Esophagus squamous epithelium (tissue), 5 donors: ENCODE data around the gene DAND5. TPM values are rescaled to one million over a fixed set of nuclear protein-coding genes. Genes with fewer than 3 reads are reported as not detected.

Experiments used
- DNase-seq: peaks from one replicate; lab custom pipeline; 2025; lab: John Stamatoyannopoulos, UW
- H3K27ac ChIP-seq, 4 donors: fragments of 200-600 bp; sonication (generic); one replicate each; pipeline ENCODE4 v1.5.1; 2016 to 2019; ENCODE audit warnings: mild to moderate bottlenecking in 1 of 4
- H3K27me3 ChIP-seq, 4 donors: fragments of 200-600 bp; sonication (generic); 1 replicate in 3 of 4; 2 replicates in 1 of 4; pipeline versions ENCODE4 v1.5.1 to v1.6.0; 2017 to 2021; ENCODE audit warnings: antibody characterized with exemption in 1 of 4
- H3K36me3 ChIP-seq, 3 donors: fragments of 200-600 bp; sonication (generic); one replicate each; pipeline ENCODE4 v1.5.1; 2016 to 2019
- H3K4me1 ChIP-seq, 3 donors: fragments of 200-600 bp; sonication (generic); one replicate each; pipeline ENCODE4 v1.5.1; 2017 to 2019
- H3K4me3 ChIP-seq, 4 donors: fragments of 200-600 bp; sonication (generic); 1 replicate in 3 of 4; 2 replicates in 1 of 4; pipeline ENCODE4 v1.5.1; 2016 to 2019; ENCODE audit warnings: mild to moderate bottlenecking in 2 of 4, moderate library complexity in 1 of 4
- H3K9me3 ChIP-seq, 3 donors: fragments of 200-600 bp; sonication (generic); one replicate each; pipeline ENCODE4 v1.5.1; 2016 to 2019
- POLR2A ChIP-seq, 4 donors: fragments of 450-650 bp; IDR thresholded peaks; one replicate each; pipeline ENCODE4 v1.6.1; 2017; ENCODE audit warnings: antibody characterized with exemption in 4 of 4, mild to moderate bottlenecking in 4 of 4, moderate library complexity in 3 of 4
- WGBS, 2 donors: methylation state at CpG; one replicate each; pipeline ENCODE4 v1.1.5; 2018; 5-methylcytosine and 5-hydroxymethylcytosine counted together
- intact Hi-C: fragments of 100-400 bp; cut with DNase I; formaldehyde crosslinking; loops from one replicate; pipeline ENCODE4 v1.15.0; 2022
- total RNA-seq, 4 donors: library from RNA; depleted of rRNA; stranded (reverse); fragments of >200 nt; gene quantifications; one replicate each; pipeline ENCODE4 v1.1.0, GENCODE V29; 2016
- TF ChIP-seq, protein P1 (sequence below), 6 experiments: fragments of 450-650 bp in 4 of 6; fragments of 200-600 bp in 2 of 6; sonication (generic) in 2 of 6; IDR thresholded peaks; one replicate each; pipeline ENCODE4 v1.5.1; 2016 to 2019; ENCODE audit warnings: antibody characterized with exemption in 6 of 6, mild to moderate bottlenecking in 4 of 6, moderate library complexity in 4 of 6
- donor health status: DM: yes; HTN: yes; CAD: no.

DAND5 gene
- total RNA-seq, 4 donors from 2014 or later = not detected

DNA sequence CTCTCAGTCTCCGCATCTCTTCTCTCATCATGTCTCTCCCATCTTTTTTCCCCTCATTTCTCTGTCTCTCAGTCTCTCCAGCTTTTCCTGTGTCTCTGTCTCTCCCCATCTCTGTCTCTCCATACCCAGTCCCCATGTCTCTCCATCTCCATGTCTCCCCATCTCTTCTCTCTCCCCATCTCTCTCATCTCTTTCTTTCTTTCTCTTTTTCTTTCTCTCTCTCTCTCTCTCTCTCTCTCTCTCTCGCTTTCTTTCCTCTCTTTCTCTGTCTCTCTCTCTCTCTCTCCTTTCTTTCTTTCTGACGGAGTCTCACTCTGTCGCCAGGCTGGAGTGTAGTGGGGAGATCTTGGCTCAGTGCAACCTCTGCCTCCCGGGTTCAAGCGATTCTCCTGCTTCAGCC is 13.3 kb downstream of the DAND5 start:
- no peak for TF ChIP-seq POLR2A (IDR thresholded peaks at IDR 0.05)
- TF ChIP-seq, protein P1, sequence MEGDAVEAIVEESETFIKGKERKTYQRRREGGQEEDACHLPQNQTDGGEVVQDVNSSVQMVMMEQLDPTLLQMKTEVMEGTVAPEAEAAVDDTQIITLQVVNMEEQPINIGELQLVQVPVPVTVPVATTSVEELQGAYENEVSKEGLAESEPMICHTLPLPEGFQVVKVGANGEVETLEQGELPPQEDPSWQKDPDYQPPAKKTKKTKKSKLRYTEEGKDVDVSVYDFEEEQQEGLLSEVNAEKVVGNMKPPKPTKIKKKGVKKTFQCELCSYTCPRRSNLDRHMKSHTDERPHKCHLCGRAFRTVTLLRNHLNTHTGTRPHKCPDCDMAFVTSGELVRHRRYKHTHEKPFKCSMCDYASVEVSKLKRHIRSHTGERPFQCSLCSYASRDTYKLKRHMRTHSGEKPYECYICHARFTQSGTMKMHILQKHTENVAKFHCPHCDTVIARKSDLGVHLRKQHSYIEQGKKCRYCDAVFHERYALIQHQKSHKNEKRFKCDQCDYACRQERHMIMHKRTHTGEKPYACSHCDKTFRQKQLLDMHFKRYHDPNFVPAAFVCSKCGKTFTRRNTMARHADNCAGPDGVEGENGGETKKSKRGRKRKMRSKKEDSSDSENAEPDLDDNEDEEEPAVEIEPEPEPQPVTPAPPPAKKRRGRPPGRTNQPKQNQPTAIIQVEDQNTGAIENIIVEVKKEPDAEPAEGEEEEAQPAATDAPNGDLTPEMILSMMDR (IDR thresholded peaks at IDR 0.05) = no peak
- intact Hi-C loops = loop anchor here (5.0 kb wide), 2 partner anchors 80 to 110 kb away; no protein-coding TSS in a partner anchor
- H3K36me3 ChIP-seq = no peaks in the 10 kb centered on the region
- DNase-seq = no peak
- H3K27ac ChIP-seq = no peak overlapping the region
- no peaks in the 10 kb centered on the region for H3K27me3 ChIP-seq
- peaks cover 0 to 22% (median 0%) of the 10 kb centered on the region in 3 donors for H3K4me1 ChIP-seq
- 87 to 90% methylated on average over 3 to 6 of the region's 6 CpGs for WGBS, 2 donors
- no peaks in the 10 kb centered on the region for H3K9me3 ChIP-seq
- no peak overlapping the region for H3K4me3 ChIP-seq

DNA sequence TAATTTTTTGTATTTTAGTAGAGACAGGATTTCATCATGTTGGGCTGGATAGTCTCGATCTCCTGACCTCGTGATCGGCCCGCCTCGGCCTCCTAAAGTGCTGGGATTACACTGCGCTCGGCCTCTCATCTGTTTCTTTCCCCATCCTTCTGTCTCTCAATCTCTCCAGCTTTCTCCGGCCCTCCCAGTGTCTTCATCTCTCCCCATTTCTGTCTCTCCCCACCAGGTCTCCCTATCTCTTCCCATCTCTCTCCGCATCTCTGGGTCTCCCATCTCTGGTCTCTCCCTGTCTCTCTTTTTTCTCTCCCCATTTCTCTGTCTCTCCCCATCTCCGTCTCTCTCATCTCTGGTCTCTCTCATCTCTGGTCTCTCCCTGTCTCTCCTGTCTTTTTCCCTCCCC is 13.7 kb downstream of the DAND5 start:
- intact Hi-C loops = loop anchor here (5.0 kb wide), 2 partner anchors 79 to 109 kb away; no protein-coding TSS in a partner anchor
- H3K4me1 ChIP-seq = peaks cover 0 to 22% (median 0%) of the 10 kb centered on the region in 3 donors
- DNase-seq = no peak
- peak overlapping the region in 3 of 4 donors; percentile 14 to 50 (median 36) for H3K4me3 ChIP-seq
- H3K27me3 ChIP-seq = no peaks in the 10 kb centered on the region
- no peaks in the 10 kb centered on the region for H3K36me3 ChIP-seq
- H3K9me3 ChIP-seq = no peaks in the 10 kb centered on the region
- no peak for TF ChIP-seq POLR2A (IDR thresholded peaks at IDR 0.05)
- TF ChIP-seq, protein P1 (IDR thresholded peaks at IDR 0.05) = no peak
- WGBS, 2 donors = 39 to 57% methylated on average over 10 of the region's 10 CpGs
- H3K27ac ChIP-seq = no peak overlapping the region

DNA sequence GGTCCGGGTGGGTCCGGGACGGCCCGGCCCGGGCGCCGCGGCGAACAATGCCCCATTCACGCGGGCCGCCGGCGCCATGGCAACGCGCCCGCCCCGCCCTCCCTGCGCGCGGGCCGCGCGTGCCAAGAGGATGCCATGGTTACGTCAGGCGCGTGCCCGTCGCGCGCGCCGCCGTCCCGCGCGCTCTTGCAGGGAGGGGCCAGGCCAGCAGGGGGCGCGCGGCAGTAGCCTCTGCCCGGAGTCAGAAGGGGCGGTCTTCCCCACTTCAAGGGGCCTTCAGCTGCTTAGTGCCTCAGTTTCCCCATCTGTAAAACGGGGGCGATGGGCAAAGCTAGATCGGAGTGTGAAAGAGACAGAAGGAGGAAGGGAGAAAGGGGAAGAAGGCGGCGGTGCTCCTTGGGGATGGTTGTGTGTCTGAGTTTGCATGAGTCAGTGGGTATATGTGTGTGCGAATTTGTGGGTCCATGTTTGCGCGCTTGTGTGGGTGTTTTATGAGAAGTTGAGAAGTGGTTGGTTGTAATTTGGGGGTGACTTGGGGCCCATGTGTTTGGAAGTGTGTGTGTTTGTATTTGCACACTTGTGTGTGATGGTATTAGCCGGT is 14.3 kb downstream of the DAND5 start:
- no peak for DNase-seq
- Histone ChIP-seq H3K27me3 (no peaks in the 10 kb centered on the region), H3K27ac (peak overlapping the region in 1 of 4 donors; percentile 2), H3K4me3 (peak overlapping the region in 3 of 4 donors; percentile 14 to 50 (median 36)), H3K9me3 (no peaks in the 10 kb centered on the region), H3K4me1 (peaks cover 0 to 22% (median 0%) of the 10 kb centered on the region in 3 donors), H3K36me3 (no peaks in the 10 kb centered on the region)
- WGBS, 2 donors = 12 to 47% methylated on average over 9 to 29 of the region's 51 CpGs
- TF ChIP-seq, protein P1 (IDR thresholded peaks at IDR 0.05) = peak; percentile 88 to 100 (median 99)
- no peak for TF ChIP-seq POLR2A (IDR thresholded peaks at IDR 0.05)
- intact Hi-C loops = loop anchor here (5.0 kb wide), 2 partner anchors 79 to 109 kb away; no protein-coding TSS in a partner anchor

DNA sequence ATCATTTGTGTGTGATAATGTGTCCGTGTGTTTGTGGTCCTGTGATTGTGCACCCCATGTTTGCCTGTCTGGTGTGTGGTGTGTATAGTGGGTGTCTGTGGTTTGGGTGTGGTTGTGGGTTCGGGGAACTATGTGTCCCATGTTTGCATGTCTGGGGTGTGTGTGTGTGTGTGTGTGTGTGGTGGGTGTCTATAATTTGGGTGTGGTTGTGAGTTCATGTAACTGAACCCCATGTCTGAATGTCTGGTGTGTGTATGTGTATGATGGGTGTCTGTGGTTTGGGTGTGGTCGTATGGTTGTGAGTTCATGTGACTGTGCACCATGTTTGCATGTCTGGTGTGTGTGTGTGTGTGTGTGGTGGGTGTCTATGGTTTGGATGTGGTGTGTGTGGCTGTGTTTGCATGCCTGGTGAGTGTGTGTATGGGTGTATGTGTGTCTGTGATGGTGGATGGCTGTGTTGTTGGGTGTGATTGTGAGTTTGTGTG is 14.8 kb downstream of the DAND5 start:
- intact Hi-C loops = loop anchor here (5.0 kb wide), 2 partner anchors 78 to 108 kb away; no protein-coding TSS in a partner anchor
- no peaks in the 10 kb centered on the region for H3K9me3 ChIP-seq
- H3K27ac ChIP-seq = no peak overlapping the region

More for the DNA sequence above, 14.8 kb downstream of the DAND5 start:
- TF ChIP-seq, protein P1 (IDR thresholded peaks at IDR 0.05) = no peak
- TF ChIP-seq POLR2A (IDR thresholded peaks at IDR 0.05) = no peak
- Histone ChIP-seq H3K4me1 (peaks cover 0 to 22% (median 0%) of the 10 kb centered on the region in 3 donors), H3K27me3 (no peaks in the 10 kb centered on the region), H3K36me3 (no peaks in the 10 kb centered on the region), H3K4me3 (no peak overlapping the region)
- no peak for DNase-seq
- 57 to 73% methylated on average over 3 of the region's 3 CpGs for WGBS, 2 donors
